HG03520 (cell line): ENCODE results near the gene RPL22.

ENCODE experiments used
- ATAC-seq: cut with Tn5 transposase; IDR thresholded peaks from one replicate; pipeline ENCODE4 v1.9.1; 2021; ENCODE audit warnings: mild to moderate bottlenecking, moderate library complexity; ENCODE audit not compliant: unreplicated experiment

Gene RPL22

GRCh38 chr1:6175411-6175828 lies 24.0 kb downstream of the RPL22 start:
- ATAC-seq, result no peak

- no peak for ATAC-seq
Observed at GRCh38 chr1:6174621-6175410, 24.6 kb downstream of the RPL22 start.

- no peak for ATAC-seq
Observed at GRCh38 chr1:6172549-6172948, 26.8 kb downstream of the RPL22 start.

- ATAC-seq, result no peak
Observed at GRCh38 chr1:6171548-6172124, 27.8 kb downstream of the RPL22 start.

- no peak for ATAC-seq
Observed at GRCh38 chr1:6170742-6171201, 28.6 kb downstream of the RPL22 start.

GRCh38 chr1:6170116-6170741 lies 29.2 kb downstream of the RPL22 start:
- no peak for ATAC-seq

GRCh38 chr1:6168947-6169586 lies 30.3 kb downstream of the RPL22 start:
- ATAC-seq, result no peak

GRCh38 chr1:6167391-6168303 lies 31.7 kb downstream of the RPL22 start:
- no peak for ATAC-seq

GRCh38 chr1:6166655-6167390 lies 32.6 kb downstream of the RPL22 start:
- no peak for ATAC-seq

GRCh38 chr1:6166221-6166620 lies 33.2 kb downstream of the RPL22 start:
- ATAC-seq, result no peak

- no peak for ATAC-seq
Observed at GRCh38 chr1:6165441-6165985, 33.9 kb downstream of the RPL22 start.

- ATAC-seq, result no peak
Observed at GRCh38 chr1:6165027-6165426, 34.4 kb downstream of the RPL22 start.

- ATAC-seq, result no peak
Observed at GRCh38 chr1:6163973-6164617, 35.3 kb downstream of the RPL22 start.

- ATAC-seq, result no peak
Observed at GRCh38 chr1:6163191-6163972, 36.0 kb downstream of the RPL22 start.

- ATAC-seq, result no peak
Observed at GRCh38 chr1:6162773-6163172, 36.6 kb downstream of the RPL22 start.

- no peak for ATAC-seq
Observed at GRCh38 chr1:6162341-6162740, 37.1 kb downstream of the RPL22 start.

- ATAC-seq, result no peak
Observed at GRCh38 chr1:6158181-6158580, 41.2 kb downstream of the RPL22 start.

- ATAC-seq, result no peak
Observed at GRCh38 chr1:6157528-6158174, 41.7 kb downstream of the RPL22 start.
